ENCODE results near the gene EMILIN3.

EMILIN3 gene

DNA sequence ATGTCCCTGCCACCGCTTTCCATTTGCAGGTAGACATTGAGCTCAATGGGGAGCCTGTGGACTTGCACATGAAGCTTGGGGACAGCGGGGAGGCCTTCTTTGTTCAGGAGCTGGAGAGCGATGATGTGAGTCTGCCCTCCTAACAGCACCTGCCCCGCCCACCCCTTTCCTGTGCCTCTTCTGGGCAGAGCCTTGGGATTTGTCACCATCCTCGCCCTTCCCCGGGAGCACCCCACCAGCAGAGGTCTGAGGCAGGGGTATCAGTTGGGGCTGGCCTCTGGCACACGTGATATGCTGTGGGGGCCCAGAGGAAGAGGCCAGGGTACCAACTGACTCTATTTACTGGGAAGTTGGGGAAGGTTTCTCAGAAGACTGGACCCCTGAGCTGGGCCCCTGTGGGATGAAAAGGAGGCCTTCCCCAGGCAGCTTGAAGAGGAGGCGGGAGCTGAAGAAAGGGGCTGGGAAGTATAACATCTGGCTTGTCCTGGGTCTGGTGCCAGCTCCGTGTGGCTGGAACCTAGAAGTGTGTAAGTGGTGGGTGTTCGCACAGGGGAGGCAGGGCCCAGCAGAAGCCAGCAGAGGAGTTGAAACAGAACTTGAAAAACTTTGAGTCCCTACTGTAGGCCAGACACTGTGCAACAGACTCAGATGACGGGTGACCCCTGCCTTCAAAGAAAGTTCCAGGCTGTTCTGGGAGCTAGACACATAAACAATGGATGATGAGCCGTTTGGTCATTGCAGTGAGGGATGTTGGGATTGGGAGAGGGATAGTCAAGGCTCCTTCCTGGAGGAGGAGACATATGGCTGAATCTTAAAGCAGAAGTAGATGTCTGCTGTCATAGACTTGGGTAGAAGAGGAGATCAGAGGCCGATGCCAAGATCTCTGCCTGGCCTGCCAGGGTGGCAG lies 18.8 kb downstream of the EMILIN3 start:
- no peak for DNase-seq (ENCODE audit: low read depth, low spot score)

DNA sequence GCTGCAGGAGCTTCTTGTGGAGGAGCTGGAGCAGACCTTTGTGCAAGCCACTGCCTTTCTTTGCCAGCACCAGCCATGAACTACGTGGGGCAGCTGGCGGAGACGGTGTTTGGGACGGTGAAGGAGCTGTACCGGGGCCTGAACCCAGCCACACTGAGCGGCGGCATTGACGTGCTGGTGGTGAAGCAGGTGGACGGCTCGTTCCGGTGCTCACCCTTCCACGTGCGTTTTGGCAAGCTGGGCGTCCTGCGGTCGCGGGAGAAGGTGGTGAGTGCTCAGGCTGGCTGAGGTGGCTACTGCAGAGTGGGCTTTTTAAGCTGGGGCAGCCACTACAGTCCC lies 20.9 kb downstream of the EMILIN3 start:
- no peak for DNase-seq (ENCODE audit: low read depth, low spot score)

DNA sequence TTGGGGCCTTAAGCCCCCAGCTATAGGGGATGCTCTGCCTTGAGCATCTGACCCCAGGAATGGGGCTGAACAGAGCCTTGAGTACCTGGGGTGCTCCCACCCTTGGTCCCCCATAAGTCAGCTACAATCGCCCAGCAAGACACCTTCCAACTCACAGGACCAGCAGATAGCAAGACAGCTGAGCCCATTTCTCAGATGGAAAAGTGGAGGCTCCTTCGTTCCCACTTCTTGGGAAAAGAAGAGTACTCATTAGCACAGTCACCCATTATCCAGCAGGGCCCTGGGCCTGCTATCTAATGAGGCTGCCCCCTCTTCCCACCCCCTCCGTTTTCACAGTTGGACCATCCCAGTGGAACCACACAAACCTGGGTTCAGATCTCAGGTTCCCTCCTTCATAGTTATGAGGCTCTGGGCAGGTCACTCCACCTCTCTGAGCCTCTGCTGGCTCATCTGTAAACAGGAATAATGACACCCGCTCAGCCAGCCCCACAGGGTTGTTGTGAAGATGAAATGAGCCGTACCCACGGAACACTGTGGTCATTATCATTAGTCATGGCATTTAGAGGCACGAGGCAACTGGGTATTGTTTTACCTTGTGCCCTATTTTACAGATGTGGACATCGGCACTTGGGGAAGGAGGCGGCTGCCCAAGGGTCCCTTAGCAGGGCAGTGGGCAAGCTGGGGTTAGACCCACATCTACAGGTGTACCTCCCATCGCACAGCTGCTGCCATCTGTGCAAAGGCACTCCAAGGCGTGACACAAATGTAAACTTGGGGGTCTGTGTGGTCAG lies 21.5 kb downstream of the EMILIN3 start:
- no peak for DNase-seq (ENCODE audit: low read depth, low spot score)

DNA sequence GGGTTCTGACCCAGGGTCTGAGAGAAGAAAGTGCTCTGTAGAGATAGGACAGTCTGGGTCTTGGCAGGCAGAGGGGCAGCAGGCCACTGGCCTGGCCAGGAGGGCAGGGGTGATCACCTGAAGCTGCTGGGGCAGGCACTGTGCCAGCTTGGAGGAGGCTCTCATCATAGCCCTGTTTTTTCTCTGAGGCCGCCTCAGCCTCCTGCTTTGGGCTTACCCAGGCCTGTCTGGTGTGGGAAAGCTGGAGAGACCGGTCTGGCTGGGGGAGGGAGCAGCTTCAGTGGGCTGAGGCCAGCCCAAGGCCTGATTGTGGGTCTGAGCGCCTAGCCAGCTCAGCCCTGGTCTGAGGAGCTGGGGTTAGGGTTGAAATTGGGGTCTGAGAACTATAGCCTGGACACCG lies 22.1 kb downstream of the EMILIN3 start:
- DNase-seq (ENCODE audit: low read depth, low spot score) = no peak

DNA sequence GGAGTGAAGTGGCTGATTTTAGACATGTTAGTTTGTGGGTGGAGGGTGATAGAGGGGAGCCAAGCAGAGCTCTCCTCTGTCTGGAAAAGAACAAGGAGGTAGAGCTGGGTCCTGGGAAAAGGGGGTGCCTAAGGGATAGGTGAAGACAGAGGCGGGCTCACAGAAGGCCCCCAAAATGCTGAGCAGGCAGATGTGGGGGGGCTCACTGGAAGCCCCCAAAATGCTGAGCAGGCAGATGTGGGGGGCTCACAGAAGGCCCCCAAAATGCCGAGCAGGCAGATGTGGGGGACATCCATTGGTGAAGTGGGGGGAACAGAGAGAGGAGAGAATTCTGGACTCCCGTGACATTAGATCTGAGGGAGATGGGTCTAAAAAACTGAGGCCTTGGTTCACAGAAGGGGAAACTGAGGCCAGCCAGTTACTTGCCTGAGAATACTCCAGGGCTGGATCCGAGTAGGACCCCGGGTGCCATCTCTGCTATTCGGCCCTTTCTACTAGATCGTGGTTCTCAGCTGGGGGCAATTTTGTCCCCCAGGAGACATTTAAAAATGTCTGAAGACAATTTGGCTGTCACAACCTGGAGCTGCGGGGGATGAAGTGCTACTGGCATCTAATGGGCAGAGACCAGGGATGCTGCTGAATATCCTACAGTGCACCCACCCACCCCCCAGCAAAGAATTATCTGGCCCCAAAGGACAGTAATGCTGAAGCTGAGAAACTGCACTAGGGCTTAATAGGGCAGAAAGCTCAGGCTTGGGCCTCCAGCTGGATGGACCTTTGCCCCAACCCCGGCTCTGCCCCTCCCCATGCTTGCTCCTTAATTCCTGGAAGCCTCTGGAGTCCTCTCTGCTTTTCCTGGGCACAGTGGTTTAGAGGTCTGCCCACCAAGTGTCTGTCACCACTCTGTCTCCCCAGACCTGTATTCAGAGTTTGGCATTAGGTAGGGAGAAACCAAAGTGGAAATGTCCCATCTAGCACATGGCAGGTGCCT lies 23.8 kb downstream of the EMILIN3 start:
- no peak for DNase-seq (ENCODE audit: low read depth, low spot score)

DNA sequence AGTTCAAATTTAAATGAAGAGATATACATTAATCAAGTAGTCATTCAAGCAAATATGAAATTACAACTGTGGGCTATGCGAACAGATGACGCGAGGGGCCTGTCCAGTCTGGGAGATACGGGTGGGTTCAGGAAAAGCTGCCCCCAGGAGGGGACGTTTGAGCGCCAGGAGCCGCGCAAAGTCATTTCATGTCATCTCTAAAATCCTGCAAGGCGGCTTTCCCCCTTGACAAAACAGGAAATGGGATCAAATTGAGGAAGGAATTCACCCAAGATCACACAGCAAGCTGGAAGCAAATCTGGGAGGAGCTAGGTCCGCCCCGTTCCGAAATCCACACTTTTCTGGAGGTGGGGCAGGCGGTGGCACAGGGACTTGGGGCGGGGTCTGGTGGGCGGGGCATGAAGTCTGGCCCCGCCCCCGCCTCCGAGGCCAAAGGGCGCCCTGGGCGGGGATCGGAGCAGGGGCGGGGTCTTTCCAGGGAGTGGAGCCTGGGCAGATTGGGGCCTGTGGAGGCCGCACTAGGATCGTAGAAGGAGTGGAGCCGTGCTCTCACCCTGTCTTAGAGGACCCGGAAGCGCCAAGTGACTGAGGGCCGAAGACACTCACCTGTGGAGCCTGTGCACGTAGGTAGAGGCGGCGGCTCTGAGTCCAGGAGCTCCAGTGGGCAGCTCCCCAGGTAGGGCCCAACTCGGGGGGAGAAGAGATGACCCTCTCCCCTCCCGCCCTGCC lies 26.1 kb downstream of the EMILIN3 start, which contains the start of gene LPIN3:
Gene LPIN3, plus strand, starts transcription at position 495 of the 729 bp plus-strand sequence. CDS start 4,983 bp downstream, outside the sequence.
- DNase-seq (ENCODE audit: low read depth, low spot score) = no peak

DNA sequence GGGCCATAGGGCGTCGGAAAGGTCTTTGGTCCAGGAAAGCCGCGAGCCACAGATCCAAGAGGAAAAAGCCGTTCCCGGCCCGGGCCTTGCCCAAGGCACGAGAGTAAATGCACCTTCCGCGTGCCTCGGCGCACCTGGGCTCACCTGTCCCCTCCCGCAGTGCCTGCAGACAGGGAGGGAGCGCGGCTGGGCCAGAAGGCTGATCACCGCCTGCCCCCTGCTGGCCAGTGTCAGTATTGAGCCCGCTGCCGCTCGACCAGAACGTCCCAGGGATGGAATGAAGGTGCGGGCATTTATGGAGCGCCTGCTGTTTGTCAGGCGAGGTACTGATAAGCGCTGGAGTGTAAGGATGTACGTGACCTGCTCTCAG lies 26.7 kb downstream of the EMILIN3 start:
- DNase-seq (ENCODE audit: low read depth, low spot score) = peak; percentile 57

DNA sequence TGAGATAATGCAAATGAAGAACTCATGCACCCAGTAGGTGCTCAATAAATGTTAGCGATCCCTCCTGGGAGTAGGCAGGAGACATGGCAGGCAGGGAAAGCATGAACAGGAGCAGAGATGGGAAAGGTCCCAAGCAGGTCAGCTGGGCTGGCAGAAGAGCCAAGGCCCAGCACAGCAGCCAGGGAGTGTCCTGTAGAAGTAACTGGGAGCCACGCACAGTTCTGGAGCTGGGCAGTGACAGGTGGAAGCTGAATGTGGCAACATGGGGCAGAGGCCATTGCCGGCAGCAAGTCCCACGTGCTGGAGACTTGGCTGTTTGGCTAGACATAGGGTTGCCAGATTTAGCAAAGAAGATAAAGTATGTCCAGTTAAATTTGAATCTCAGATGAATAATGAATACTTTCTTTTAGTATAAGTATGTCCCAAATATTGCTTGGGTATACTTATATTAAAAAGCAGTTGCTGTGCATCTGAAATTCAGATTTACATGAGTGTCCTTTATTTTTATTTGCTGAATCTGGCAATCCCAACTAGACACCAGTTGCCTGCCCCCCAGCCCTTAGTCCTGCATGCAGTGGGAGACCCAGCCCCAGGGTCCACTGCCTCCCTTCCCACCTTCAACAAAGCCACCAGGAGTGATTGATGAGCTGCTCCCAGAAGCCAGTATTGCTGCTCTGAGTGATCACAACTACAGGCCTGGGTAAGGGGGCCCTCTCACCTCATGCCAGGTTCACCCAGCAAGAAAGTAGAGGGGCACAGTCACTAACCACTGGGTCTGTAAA lies 29.7 kb downstream of the EMILIN3 start:
- no peak for DNase-seq (ENCODE audit: low read depth, low spot score)

DNA sequence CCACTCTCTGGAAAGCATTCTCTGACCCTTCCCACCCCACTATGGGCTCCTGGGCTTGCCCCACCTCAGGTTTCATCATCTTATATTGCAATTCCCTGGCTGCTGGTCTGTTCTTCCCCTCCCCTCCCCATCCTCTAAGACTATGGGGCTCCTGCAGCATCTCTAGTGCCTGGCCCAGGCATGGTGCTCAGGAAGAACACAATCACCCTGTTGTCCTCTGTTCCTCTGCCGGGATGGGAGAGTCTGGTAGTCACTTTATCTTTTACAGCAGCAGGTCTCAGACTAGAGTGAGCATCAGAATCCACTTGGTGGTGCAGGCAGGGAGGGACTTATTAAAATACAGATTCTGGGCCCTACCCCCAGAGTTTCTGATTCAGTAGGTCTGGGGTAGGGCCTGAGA lies 31.0 kb downstream of the EMILIN3 start:
- no peak for DNase-seq (ENCODE audit: low read depth, low spot score)

DNA sequence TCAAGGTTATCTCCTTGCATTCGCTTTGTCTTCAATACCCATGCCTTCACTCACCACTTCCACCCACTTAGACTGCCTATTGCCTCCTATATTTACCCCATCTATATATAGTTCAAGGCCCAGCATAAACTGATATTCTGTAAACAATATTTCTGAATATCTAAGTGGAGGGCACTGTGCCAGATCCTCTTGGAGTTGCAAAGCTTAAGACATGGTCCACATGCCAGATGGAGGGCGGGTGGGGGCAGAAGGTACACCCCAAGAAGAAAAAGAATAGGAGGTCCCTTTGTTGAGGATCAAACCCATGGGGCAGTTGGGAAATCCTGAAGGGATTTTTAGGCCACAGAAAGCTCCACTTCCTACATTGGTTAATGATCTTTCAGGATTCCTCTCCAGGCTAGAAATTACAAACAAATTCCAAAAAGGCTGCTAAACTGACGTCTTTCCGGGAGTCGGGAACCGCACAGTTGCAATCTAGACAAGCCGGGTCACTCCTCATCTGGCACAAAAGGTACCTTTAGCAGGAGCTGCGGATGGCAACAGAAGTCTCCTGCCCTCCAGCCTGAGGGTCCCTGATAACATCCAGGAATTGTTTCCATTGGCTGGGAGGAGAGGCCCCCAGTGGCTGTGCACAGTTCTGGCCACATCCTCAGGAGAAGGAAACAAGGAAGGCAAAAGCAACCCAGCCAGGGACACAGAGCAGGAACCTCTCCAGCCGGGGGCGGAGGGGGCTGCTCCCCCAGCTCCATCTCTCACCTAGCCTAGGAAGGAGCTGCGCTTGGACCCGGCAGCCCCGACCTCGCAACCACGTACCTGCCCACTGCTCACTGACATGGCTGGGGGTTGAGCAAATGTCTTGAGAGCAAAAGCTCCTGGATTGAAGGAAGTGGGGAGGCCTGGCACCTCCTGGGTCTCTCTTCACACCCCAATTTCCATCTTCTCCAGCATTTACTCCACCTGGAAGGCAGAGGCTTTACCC lies 31.9 kb downstream of the EMILIN3 start:
- DNase-seq (ENCODE audit: low read depth, low spot score) = no peak

DNA sequence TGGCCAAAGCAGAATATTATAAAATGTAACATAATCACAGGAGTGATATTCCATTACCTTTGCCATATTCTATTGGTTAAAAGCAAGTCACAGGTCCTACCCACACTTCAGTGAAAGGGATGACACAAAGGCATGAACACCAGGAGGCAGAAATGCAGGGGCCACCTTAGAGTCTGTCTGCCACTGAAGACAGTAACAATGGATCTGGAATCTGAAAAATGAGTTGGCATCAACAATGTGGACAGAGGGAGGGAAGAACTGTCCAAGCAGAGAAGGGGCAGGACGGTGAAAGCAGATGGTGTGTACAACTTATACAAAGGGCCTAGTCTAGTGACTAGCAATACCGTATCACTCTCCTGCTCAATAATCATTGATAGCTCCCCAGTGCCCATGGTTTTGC lies 32.6 kb downstream of the EMILIN3 start:
- DNase-seq (ENCODE audit: low read depth, low spot score) = no peak

DNA sequence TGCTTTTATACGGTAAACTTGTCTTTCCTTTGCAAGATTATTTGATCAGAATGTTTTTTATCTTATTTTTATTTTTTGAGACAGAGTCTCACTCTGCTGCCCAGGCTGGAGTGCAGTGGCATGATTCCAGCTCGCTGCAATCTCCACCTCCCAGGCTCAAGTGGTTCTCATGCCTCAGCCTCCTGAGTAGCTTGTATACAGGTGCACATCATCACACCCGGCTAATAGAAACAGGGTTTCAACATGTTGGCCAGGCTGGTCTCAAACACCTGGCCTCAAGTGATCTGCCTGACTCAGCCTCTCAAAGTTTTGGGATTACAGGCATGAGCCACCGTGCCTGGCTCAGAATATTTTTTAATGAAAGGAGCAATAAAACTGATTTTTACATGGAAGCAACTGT lies 34.9 kb downstream of the EMILIN3 start:
- no peak for DNase-seq (ENCODE audit: low read depth, low spot score)

DNA sequence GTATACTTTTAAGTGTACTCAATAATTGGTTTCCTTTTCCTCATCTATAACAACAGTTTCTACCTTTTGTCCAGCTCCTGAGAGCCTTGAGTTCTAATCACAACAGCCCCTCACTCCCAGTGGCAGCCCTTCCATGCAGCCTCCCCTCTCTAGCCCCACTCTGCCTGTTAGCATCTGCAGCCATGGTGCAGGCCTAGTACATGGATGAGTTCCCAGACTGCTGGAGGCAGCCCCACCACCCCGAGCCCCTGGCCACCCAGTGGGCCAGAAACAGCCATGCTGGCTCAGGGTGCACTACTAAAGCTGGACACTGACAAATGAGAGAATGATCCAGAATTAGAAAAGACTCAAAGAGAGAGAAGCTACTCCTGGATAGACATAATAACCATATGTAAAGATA lies 35.7 kb downstream of the EMILIN3 start:
- no peak for DNase-seq (ENCODE audit: low read depth, low spot score)

DNA sequence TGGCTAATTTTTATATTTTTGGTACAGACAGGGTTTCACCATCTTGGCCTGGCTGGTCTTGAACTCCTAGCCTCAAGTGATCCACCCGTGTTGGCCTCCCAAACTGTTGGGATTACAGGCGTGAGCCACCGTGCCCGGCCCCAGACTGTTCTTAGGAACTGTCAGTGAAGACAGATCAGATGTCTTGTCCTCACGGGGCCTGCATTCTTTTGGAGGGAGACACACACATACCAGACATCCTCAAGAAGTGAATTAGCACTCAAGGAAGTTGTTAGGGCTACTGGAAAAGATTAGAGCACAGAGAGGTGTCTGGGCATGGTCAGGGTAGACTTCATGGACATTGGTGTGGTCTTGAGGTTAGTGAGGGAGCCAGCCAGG lies 36.3 kb downstream of the EMILIN3 start:
- no peak for DNase-seq (ENCODE audit: low read depth, low spot score)

DNA sequence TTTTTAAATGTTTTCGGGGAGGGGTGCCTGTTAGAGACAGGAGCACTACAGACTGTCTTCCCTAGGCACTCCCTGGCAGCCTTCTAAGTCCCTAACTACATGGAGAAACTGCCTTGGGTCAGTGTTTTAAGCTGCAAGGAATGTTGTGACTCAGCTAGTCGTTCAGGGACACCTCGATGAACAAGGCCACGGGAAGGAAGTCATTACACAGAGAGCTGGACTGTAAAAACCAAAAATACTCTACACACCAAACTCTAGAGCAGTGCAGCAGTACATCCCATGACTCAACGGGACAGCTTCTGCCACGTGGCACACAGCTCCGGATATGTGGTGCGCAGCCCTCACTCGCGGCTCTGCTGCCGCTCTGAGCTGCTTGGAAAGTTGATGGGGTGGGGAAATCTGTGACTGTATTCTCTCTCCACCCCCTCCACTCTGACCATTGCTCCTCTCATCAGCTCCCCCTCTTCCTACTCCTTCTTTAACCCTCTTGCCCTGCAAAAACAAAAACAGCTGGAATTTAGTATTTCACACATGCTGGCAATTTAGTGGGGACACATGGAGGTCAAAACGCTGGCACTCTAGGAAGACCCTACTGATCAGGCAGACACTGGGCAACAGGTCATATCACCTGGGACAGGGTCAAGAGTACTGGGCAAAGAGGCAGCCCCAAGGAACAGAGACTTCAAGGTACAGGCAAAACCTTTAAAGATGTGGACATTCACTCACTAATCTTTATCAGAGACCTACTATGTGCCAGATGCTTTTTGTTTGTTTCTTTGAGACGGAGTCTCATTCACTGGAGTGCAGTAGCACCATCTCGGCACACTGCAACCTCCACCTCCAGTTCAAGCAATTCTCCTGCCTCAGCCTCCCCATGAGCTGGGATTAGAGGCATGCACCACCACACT lies 36.9 kb downstream of the EMILIN3 start:
- DNase-seq (ENCODE audit: low read depth, low spot score) = peak; percentile 29

DNA sequence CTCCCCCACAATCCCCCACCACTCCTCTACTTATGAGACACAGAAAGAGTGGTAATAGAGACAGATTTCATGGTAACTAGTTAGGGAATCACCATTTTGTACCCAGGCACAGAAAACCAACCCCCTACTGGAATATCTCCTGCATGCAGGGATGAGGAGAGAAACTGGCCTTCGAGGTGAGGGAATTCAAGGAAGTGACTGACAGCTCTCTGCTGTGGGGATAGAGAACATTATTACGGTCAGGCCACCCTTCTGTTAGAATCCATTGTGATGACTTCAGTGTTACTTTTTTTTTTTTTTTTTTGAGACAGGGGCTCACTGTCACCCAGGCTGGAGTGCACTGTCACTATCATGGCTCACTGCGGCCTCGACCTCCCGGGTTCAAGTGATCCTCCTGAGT lies 39.4 kb downstream of the EMILIN3 start:
- no peak for DNase-seq (ENCODE audit: low read depth, low spot score)

DNA sequence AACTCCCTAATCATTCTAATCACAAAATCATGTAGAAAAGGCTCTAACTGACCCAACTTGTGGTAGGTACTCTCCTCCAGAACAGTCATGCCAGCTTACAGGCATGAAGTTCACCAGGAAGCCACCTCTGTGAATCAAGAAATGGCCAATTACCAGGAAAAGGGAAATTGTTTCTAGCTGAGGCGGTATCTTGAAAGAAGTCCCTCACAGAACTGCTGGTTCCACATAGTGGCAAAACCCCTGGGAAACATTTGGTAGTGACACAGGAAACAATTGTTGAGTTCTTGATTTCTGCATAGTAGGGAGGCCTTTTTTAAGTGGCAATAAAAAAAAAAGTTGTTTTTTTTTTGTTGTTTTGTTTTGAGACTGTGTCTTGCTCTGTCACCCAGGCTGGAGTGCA lies 45.6 kb downstream of the EMILIN3 start:
- no peak for DNase-seq (ENCODE audit: low read depth, low spot score)

DNA sequence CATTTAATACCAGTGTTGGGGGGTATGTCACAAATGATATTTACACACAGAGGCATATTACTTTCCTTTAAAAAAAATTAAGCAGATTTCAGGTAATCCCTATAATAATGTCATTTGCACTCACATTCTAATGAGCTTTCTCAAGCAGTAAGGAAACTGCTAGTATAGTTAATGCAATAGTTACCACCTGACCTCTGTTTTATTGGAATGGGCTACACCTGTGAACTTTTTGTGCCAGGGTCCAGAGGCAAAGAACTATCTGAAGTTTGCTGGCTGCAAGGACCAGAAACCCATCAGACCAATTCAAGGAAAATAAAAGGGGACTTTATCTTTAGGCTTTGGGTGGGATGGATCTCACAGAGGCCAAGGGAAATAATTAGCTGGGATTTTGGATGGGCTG lies 46.2 kb downstream of the EMILIN3 start:
- no peak for DNase-seq (ENCODE audit: low read depth, low spot score)

All from activated naive CD8-positive, alpha-beta T cell treated with anti-CD3 and anti-CD28 coated beads, Interleukin-2, amount 50 U/mL, for 16 hours (primary cell).